HG03521 (cell line): ENCODE results near the gene KRTAP12-4.
"Not testable (repeated sequence)": the region's sequence is repeated elsewhere in the genome, so short reads cannot be mapped to it uniquely, and the experiment has no call there.

ENCODE experiments used
- ATAC-seq: cut with Tn5 transposase; IDR thresholded peaks from one replicate; pipeline ENCODE4 v1.9.1; 2021; ENCODE audit warnings: mild to moderate bottlenecking, moderate library complexity; ENCODE audit not compliant: unreplicated experiment

KRTAP12-4 gene

GRCh38 chr21:44687671-44688070, 33.2 kb upstream of the KRTAP12-4 start:
- no peak for ATAC-seq

GRCh38 chr21:44686843-44687561, 32.5 kb upstream of the KRTAP12-4 start:
- ATAC-seq: no peak

DNA sequence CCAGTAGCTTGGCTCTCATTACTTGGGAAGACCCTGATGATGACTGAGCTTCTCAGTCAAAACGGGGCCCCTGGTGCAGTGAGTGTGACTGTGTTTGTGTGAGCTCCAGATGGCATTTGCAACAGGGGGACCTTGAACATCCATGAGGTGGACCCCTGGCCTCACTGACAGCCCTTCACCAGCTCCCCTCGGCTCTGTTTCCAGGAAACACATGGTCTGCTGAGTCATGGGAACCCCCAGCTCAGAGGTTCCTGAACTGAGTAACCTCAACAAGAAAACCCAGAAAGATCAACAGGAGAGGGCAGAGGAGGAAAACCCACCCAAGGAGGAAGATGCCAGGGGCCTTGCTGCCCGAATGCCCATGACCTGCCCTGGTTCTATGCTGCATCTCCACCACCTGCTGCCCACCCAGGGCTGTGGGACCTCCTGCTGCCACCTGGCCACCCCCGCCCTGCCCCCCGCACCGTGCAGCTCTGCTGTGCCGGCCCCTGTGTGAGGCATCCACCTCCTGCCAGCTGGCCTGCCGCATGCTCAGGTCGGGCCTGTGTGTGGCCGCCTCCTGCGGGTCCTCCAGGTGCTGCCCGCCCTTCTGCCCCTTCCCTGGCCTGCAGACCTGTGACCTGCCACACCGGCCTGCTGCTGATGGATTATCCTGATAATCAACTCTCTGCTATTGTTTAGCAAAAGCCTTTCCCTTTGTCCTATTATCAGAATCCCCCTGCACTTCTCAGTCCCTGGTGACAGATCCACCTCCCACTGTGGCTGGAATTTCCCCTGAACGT, 31.7 kb upstream of the KRTAP12-4 start:
- ATAC-seq: no peak

DNA sequence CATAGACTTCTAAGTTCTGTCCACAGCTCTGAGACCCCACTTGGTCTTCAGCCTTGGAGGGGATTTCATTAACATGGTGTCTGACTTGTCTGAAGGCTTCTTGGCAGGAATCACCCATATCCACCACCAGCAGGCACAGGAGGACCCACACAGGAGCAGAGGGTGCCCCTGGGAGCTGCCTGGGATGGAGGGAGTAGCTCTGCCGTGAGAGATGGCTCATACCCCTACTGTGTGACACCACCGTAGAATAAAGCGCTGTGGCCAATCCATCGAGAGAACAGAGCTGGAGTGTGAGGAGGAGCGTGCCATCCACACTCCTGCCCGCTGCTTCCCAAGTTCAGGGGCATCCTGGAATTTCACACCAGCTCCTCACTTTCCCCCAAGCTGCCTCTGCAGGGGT, 30.6 kb upstream of the KRTAP12-4 start:
- ATAC-seq: not testable (repeated sequence)

- no peak for ATAC-seq
Observed at GRCh38 chr21:44684483-44684882, 30.0 kb upstream of the KRTAP12-4 start.

DNA sequence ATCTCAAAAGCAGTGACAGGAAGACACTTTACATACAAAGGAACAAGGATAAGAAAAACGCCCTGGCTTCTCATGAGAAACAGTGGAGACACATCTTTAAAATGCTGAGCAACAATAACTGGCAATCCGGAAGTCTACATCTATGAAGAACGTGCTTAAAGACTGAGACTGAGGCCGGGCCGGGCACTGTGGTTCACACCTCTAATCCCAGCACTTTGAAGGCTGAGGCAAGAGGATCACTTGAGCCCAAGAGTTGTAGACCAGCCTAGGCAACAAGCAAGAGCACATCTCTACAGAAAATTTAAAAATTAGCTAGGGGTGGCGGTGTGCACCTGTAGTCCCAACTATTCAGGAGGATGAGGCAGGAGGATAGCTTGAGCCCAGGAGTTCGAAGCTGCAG, 29.6 kb upstream of the KRTAP12-4 start:
- no peak for ATAC-seq

GRCh38 chr21:44682580-44683151, 28.2 kb upstream of the KRTAP12-4 start:
- ATAC-seq: no peak

GRCh38 chr21:44681861-44682579, 27.6 kb upstream of the KRTAP12-4 start, which contains the start of gene KRTAP12-1:
KRTAP12-1 (minus strand) TSS chr21:44682163; CDS start chr21:44682123, 40 bp downstream.
- ATAC-seq: no peak

DNA sequence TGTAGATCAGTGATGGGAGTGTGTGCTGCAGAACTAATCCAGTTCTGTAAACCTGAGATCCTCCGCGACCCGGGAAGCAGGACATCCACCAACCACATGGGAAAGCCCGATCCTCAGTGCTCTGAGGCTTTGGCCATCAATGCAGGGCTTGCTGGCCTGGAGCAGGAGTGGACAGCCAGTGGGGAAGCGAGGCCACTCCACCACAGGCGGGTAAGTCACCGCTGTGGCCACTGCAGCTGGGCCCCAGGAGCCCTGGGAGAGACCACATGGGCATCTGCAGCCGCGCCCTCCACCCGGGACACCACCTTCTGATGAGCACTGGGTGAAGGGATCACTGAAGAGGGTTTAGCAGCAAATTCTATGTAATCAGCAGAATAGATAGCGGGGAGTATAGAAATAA, 26.7 kb upstream of the KRTAP12-4 start:
- ATAC-seq: no peak

- no peak for ATAC-seq
Observed at GRCh38 chr21:44677881-44678280, 23.4 kb upstream of the KRTAP12-4 start.

GRCh38 chr21:44671911-44672310, 17.5 kb upstream of the KRTAP12-4 start:
- no peak for ATAC-seq

DNA sequence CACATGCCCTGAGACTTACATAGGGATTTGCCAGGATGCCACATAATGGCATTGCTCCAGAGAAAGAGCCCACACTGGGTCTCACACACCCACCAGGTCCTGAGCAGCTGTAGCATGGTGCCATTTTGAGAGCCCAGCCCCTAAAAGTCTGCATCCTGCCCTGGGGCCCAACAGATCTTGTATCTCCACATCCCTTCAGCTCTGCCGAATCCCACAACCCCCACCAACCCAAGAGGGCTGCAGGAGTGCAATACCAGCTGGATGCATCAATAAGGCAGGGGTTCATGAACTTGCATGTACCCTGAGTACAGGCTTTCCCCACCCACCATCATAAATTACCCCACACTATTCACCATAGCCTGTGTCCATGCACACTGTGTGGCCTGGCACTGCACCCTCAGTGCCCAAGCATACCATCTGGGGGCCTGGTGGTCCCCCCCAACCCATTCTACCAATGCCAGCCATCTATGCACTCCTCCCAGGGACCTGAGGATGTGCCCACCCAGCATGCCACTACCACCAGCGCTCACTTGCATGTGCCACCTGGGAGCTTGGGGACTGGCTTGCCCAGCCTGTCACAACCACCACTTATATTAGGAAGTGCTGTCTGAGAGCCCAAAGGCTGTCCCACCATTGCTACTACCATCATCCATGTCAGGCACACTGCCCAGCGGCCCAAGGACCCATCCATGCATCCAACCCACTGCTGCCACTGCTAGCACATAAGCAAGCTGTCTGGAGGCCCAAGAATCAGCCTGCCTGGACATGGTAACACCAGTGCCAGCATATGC, 16.4 kb upstream of the KRTAP12-4 start:
- ATAC-seq: no peak

DNA sequence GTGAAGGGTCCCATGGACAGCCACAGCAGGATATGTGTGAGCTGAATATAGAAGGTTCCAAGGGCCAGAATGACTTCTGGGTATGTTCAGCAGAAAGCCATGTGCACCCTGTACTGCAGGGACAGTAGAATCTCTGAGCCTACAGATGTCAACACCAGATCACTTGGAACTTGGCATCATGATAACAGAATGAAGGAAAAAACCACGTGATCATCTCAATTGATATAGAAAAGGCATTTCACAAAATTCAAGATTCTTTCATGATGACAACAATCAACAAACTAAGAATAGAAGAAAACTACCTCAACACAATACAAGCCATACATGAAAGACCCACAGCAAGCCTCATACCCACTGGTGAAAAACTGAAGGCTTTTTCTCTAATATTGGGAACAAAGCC, 13.2 kb upstream of the KRTAP12-4 start:
- no peak for ATAC-seq

DNA sequence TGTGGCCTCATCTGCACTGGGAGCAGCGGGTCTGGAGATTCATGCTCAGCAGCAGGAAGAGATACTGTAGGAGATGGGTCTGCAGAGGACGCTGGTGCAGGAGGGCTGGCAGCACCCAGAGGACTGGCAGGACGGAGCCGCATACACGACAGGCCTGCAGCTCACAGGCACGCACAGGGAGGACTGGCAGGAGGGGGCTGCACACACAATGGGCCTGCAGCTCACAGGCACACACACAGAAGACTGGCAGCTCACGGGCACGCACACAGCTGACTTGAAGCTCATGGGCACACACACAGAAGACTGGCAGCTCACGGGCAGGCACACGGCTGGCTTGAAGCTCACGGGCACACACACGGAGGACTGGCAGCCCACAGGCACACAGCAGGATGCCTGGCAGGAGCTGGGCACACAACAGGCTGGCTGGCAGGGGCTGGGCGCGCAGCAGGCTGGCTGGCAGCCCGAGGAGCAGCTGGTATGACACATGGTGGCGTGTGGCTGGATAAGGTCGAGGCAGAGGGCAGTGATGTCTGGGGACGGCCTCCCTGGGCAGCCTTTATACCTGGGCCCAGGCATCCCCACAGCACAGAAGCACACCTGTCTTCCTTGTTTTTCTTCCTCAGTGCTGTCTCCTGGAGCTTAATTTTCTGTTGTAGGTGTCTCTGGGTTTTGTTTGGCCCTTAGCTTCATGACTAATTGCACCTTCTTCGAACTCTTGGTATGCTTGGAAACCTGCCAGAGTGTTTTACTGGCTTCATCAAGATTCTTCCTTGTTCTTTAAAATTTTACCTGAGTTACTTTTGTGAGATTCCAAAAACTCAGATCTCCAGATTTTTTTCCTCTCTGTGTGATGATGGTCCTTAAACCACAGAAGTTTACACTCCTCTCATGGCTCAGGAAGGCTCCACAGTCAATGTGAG, 12.2 kb upstream of the KRTAP12-4 start, which contains the start of gene KRTAP12-2:
KRTAP12-2 (minus strand) TSS at position 527 of the 920 bp plus-strand sequence; CDS start at position 486, 41 bp downstream.
- no peak for ATAC-seq

DNA sequence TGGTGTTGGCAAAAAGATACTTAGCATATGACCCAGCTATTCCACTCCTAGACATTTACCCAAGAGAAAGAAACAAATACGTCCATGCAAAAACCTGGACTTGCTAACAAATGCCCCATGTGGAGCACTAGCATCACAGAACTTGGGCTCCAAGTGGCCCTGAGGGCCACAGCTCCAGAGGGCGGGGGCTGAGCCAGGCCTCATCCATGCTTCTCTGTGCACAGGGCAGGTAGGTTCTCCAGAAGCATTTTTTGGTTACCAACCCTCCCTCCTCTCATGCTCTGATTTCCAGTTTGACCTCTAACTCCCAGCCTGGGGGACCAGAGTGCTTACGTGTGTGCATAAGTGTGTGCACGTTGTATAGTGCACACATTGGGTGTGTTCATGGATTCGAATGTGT, 10.2 kb upstream of the KRTAP12-4 start:
- ATAC-seq: no peak

GRCh38 chr21:44661567-44661966, 7.1 kb upstream of the KRTAP12-4 start:
- not testable (repeated sequence) for ATAC-seq

GRCh38 chr21:44658913-44659595, 4.6 kb upstream of the KRTAP12-4 start:
- no peak for ATAC-seq

DNA sequence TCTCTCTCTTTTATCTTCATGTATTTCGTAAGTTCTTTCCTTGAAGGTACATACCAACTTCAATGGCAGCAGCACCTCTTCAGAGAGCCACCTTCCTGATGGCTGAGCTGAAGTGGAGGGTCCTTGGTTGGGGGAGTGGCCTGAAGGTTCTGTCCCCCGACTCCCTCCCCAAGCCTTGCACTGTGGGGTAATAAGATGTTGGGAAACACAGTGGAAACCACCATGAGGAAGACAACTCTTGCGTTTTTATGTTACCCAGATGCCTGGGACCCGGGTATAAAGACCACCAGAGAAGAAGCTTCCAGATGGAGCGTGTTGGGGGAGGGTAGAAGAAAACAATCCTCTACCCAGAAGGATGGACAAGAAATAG, 4.1 kb upstream of the KRTAP12-4 start:
- no peak for ATAC-seq
